GM19043 (cell line): ENCODE data around the gene COG3.

ENCODE experiments used
- ATAC-seq: cut with Tn5 transposase; IDR thresholded peaks from one replicate; pipeline ENCODE4 v1.9.1; 2021; ENCODE audit warnings: low read depth; ENCODE audit not compliant: unreplicated experiment

Gene COG3

GRCh38 chr13:45542878-45543277 lies 78.1 kb downstream of the COG3 start:
- no peak for ATAC-seq

- ATAC-seq, result no peak
Measured at GRCh38 chr13:45544520-45544919, 79.8 kb downstream of the COG3 start.

GRCh38 chr13:45545686-45546409 lies 81.1 kb downstream of the COG3 start:
- ATAC-seq, result no peak

- ATAC-seq, result no peak
Measured at GRCh38 chr13:45546410-45546765, 81.6 kb downstream of the COG3 start.

- no peak for ATAC-seq
Measured at GRCh38 chr13:45548281-45548680, 83.5 kb downstream of the COG3 start.

- no peak for ATAC-seq
Measured at GRCh38 chr13:45554604-45555109, 89.9 kb downstream of the COG3 start.

- ATAC-seq, result no peak
Measured at GRCh38 chr13:45564133-45564776, 99.5 kb downstream of the COG3 start.

- no peak for ATAC-seq
Measured at GRCh38 chr13:45565331-45565730, 100.6 kb downstream of the COG3 start.

- no peak for ATAC-seq
Measured at GRCh38 chr13:45575146-45575829, 110.5 kb downstream of the COG3 start.

GRCh38 chr13:45575830-45576180 lies 111.1 kb downstream of the COG3 start:
- ATAC-seq, result no peak

- ATAC-seq, result no peak
Measured at GRCh38 chr13:45576466-45576865, 111.7 kb downstream of the COG3 start.

GRCh38 chr13:45582408-45583076 lies 117.8 kb downstream of the COG3 start:
- ATAC-seq, result no peak

- ATAC-seq, result no peak
Measured at GRCh38 chr13:45584816-45585215, 120.1 kb downstream of the COG3 start.
